NT2/D1 (cell line): ENCODE data around the gene RTTN.

Source experiments
- SUZ12 ChIP-seq: IDR thresholded peaks from 2 replicates; pipeline ENCODE4 v1.6.1; 2011; ENCODE audit not compliant: insufficient read length, insufficient read depth; ENCODE audit errors: extremely low read depth
- YY1 ChIP-seq: IDR thresholded peaks from 2 replicates; pipeline ENCODE4 v1.6.1; 2011; ENCODE audit not compliant: insufficient read length, insufficient read depth

- TF ChIP-seq SUZ12 (no peak), YY1 (no peak)
These were observed 92.0 kb downstream of the RTTN start for GRCh38 chr18:70113511-70113910.
